HS-5 (cell line): Measurements from ENCODE around the gene MPZL1.

ENCODE experiments used
- DNase-seq: peaks from one replicate; pipeline ENCODE4 v3.0.0-alpha.2; 2012; ENCODE audit warnings: low read depth

The MPZL1 gene

GRCh38 chr1:167695756-167696561, 25.8 kb upstream of the MPZL1 start:
- no peak for DNase-seq

- no peak for DNase-seq
Measured at GRCh38 chr1:167697667-167698141, 24.1 kb upstream of the MPZL1 start.

- no peak for DNase-seq
Measured at GRCh38 chr1:167698313-167698712, 23.5 kb upstream of the MPZL1 start.

GRCh38 chr1:167701510-167701909, 20.3 kb upstream of the MPZL1 start:
- no peak for DNase-seq

GRCh38 chr1:167703557-167703956, 18.2 kb upstream of the MPZL1 start:
- no peak for DNase-seq

GRCh38 chr1:167704715-167705114, 17.1 kb upstream of the MPZL1 start:
- no peak for DNase-seq

- DNase-seq: no peak
Measured at GRCh38 chr1:167705250-167705649, 16.5 kb upstream of the MPZL1 start.

- no peak for DNase-seq
Measured at GRCh38 chr1:167706363-167706762, 15.4 kb upstream of the MPZL1 start.

- DNase-seq: no peak
Measured at GRCh38 chr1:167706931-167707877, 14.6 kb upstream of the MPZL1 start.

- no peak for DNase-seq
Measured at GRCh38 chr1:167707942-167708341, 13.8 kb upstream of the MPZL1 start.

- no peak for DNase-seq
Measured at GRCh38 chr1:167708940-167709389, 12.8 kb upstream of the MPZL1 start.

- no peak for DNase-seq
Measured at GRCh38 chr1:167710836-167711235, 10.9 kb upstream of the MPZL1 start.

- DNase-seq: no peak
Measured at GRCh38 chr1:167711797-167712196, 10.0 kb upstream of the MPZL1 start.

- DNase-seq: no peak
Measured at GRCh38 chr1:167713330-167714081, 8.3 kb upstream of the MPZL1 start.

GRCh38 chr1:167714098-167714438, 7.7 kb upstream of the MPZL1 start:
- no peak for DNase-seq

- peak; percentile 73 for DNase-seq
Measured at GRCh38 chr1:167714439-167715156, 7.2 kb upstream of the MPZL1 start.

GRCh38 chr1:167715157-167715999, 6.4 kb upstream of the MPZL1 start:
- peak; percentile 94 for DNase-seq

- no peak for DNase-seq
Measured at GRCh38 chr1:167716000-167716271, 5.8 kb upstream of the MPZL1 start.

- no peak for DNase-seq
Measured at GRCh38 chr1:167717351-167717750, 4.4 kb upstream of the MPZL1 start.

GRCh38 chr1:167718914-167719691, 2.7 kb upstream of the MPZL1 start:
- DNase-seq: no peak
